PC-9 (cell line): ENCODE data around the gene BRWD1. TPM values are rescaled to one million over a fixed set of nuclear protein-coding genes. Genes with fewer than 3 reads are reported as not detected.

Experiments
- BruUV-seq: library from RNA; stranded (reverse); fragments of 400-500 nt; replicated peaks from 2 replicates; lab custom pipeline; 2021; lab: Mats Ljungman, UMichigan
- CTCF ChIA-PET: fragments of 300-600 bp; sonication (Branson Sonifier 250); formaldehyde crosslinking; loops from one replicate; lab custom pipeline; 2022; ENCODE audit warnings: antibody characterized with exemption; lab: Charles Lee
- POLR2A ChIA-PET: fragments of 300-600 bp; sonication (Branson Sonifier 250); formaldehyde crosslinking; loops from one replicate; lab custom pipeline; 2022; ENCODE audit warnings: antibody characterized with exemption; ENCODE audit not compliant: unreplicated experiment; lab: Charles Lee
- DNase-seq, 2 experiments: peaks; one replicate each; pipeline versions ENCODE4 v3.0.0 to v3.0.0-alpha.2; 2015 to 2022; ENCODE audit warnings: mixed read lengths in 1 of 2
- H2AFZ ChIP-seq: fragments of 200-600 bp; sonication (generic); 2 replicates; pipeline ENCODE4 v1.8.1; 2017; ENCODE audit warnings: antibody characterized with exemption
- H3F3A ChIP-seq: fragments of 200-600 bp; sonication (generic); 2 replicates; pipeline ENCODE4 v1.8.1; 2017; ENCODE audit warnings: antibody characterized with exemption, mild to moderate bottlenecking, low read depth; ENCODE audit not compliant: insufficient read depth
- H3K27ac ChIP-seq: fragments of 200-600 bp; sonication (generic); 2 replicates; pipeline ENCODE4 v1.6.1; 2016; ENCODE audit warnings: mixed run types
- H3K27me3 ChIP-seq: fragments of 200-600 bp; sonication (generic); 2 replicates; pipeline ENCODE4 v1.6.1; 2016; ENCODE audit warnings: low read depth, mixed run types; ENCODE audit not compliant: insufficient read depth
- H3K36me3 ChIP-seq: fragments of 200-600 bp; sonication (generic); 2 replicates; pipeline ENCODE4 v1.6.1; 2016; ENCODE audit warnings: low read depth, mixed run types
- H3K4me1 ChIP-seq: fragments of 200-600 bp; sonication (generic); replicated peaks from 2 replicates; pipeline ENCODE4 v1.6.1; 2016; ENCODE audit warnings: mixed run types; ENCODE audit not compliant: insufficient read depth
- H3K4me2 ChIP-seq: fragments of 200-600 bp; sonication (generic); 2 replicates; pipeline ENCODE4 v1.6.1; 2017; ENCODE audit warnings: mixed run types
- H3K4me3 ChIP-seq: fragments of 200-600 bp; sonication (generic); 2 replicates; pipeline ENCODE4 v1.6.1; 2016; ENCODE audit warnings: mixed run types
- H3K79me2 ChIP-seq: fragments of 200-600 bp; sonication (generic); 2 replicates; pipeline ENCODE4 v1.6.1; 2017; ENCODE audit warnings: low read depth, mixed run types
- H3K9me2 ChIP-seq: fragments of 200-600 bp; sonication (generic); 2 replicates; pipeline ENCODE4 v1.8.1; 2017; ENCODE audit warnings: mild to moderate bottlenecking; ENCODE audit not compliant: insufficient read depth
- H3K9me3 ChIP-seq: fragments of 200-600 bp; sonication (generic); 2 replicates; pipeline ENCODE4 v1.8.1; 2016; ENCODE audit warnings: low read depth; ENCODE audit not compliant: insufficient read depth
- H4K20me1 ChIP-seq: fragments of 200-600 bp; sonication (generic); 2 replicates; pipeline ENCODE4 v1.8.1; 2017; ENCODE audit not compliant: insufficient read depth
- EZH2 ChIP-seq: fragments of 200-600 bp; sonication (generic); IDR thresholded peaks from 2 replicates; pipeline ENCODE4 v1.8.0; 2017; ENCODE audit warnings: antibody characterized with exemption, low read depth
- intact Hi-C: fragments of 100-400 bp; cut with micrococcal nuclease; formaldehyde crosslinking; loops from one replicate; pipeline ENCODE4 v1.10.0; 2022; ENCODE audit not compliant: unreplicated experiment
- total RNA-seq: library from RNA; stranded (reverse); gene quantifications from 2 replicates; pipeline ENCODE4 v1.2.3, GENCODE V29; 2021
- TF ChIP-seq, protein P1 (sequence below): fragments of 200-600 bp; sonication (generic); conservative IDR thresholded peaks from 2 replicates; pipeline ENCODE4 v1.6.1; 2017; ENCODE audit warnings: mixed run types, antibody characterized with exemption, mild to moderate bottlenecking, moderate library complexity

Gene BRWD1
- total RNA-seq, 1 experiment from 2014 or later = 42.9 TPM

GRCh38 chr21:39353295-39353694, 39.9 kb upstream of the BRWD1 start:
- TF ChIP-seq, protein P1, sequence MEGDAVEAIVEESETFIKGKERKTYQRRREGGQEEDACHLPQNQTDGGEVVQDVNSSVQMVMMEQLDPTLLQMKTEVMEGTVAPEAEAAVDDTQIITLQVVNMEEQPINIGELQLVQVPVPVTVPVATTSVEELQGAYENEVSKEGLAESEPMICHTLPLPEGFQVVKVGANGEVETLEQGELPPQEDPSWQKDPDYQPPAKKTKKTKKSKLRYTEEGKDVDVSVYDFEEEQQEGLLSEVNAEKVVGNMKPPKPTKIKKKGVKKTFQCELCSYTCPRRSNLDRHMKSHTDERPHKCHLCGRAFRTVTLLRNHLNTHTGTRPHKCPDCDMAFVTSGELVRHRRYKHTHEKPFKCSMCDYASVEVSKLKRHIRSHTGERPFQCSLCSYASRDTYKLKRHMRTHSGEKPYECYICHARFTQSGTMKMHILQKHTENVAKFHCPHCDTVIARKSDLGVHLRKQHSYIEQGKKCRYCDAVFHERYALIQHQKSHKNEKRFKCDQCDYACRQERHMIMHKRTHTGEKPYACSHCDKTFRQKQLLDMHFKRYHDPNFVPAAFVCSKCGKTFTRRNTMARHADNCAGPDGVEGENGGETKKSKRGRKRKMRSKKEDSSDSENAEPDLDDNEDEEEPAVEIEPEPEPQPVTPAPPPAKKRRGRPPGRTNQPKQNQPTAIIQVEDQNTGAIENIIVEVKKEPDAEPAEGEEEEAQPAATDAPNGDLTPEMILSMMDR = no peak
- no peak for TF ChIP-seq EZH2
- no peak for DNase-seq
- no TSS peak for BruUV-seq
- no peaks in the 10 kb centered on the region for H3K9me3 ChIP-seq
- no peak overlapping the region for H3K27ac ChIP-seq
- 0 out of 2 replicates have a peak, but pooled peaks cover under 1% of the 10 kb centered on the region for H4K20me1 ChIP-seq
- intact Hi-C loops = no loop called here
- H3K4me2 ChIP-seq = no peak overlapping the region
- ChIA-PET POLR2A (no interaction called here), CTCF (no interaction called here)
- H3K79me2 ChIP-seq = peaks cover 12% of the 10 kb centered on the region
- H3K27me3 ChIP-seq = no peaks in the 10 kb centered on the region
- H3K9me2 ChIP-seq = no peaks in the 10 kb centered on the region
- no peak overlapping the region for H3K4me3 ChIP-seq
- no peaks in the 10 kb centered on the region for H3K36me3 ChIP-seq
- no peak overlapping the region for H2AFZ ChIP-seq
- peaks cover 17% of the 10 kb centered on the region for H3F3A ChIP-seq
- H3K4me1 ChIP-seq = peaks cover 12% of the 10 kb centered on the region

DNA sequence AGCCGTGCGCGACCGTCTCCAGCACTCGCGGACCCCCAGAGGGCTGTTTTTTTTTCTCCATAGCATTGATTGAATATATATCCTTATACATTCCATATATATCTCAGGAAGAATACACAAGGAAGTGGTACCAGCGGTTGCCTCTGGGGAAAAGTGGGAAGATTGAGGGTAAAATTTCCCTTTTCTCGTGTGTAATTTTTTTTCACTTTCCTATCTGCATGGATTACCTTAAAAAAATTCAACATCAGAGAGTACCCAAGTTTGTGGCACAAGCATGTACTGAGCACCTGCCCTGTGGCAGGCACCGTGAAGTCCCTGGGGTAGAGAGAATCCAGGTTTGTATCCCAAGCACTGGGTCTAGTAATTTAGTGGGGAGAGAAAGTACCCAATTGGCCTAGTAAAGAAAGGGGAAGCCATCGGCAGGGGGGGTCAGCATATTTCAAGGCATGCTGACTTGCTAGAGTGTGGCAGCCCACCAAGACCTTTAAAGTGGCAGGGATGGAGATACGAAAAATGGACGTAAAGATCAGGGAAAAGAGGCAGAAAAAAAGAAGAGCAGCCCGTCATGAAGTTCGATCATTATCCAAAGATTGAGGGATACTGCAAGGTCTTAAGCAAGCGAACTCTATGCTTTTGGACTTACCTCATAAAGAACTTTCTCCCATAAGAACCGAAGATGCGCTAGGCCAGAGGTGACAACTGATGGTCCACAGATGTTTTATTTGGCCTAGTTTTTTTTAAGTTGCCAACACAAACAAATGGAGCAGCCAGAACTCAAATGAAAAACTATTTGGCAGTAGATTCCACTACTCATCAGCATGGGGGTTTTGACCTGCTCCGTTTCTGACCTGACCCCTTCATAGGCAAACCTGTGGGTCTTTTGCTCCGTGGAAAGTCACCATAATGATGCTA, 36.9 kb upstream of the BRWD1 start:
- BruUV-seq = TSS peak; percentile 73
- no peaks in the 10 kb centered on the region for H3K9me2 ChIP-seq
- intact Hi-C loops = no loop called here
- POLR2A ChIA-PET = interaction anchor here (0.8 kb wide), 1 partner anchor 12 kb away, joined by 3 read pairs; no protein-coding TSS in a partner anchor
- peaks cover 41% of the 10 kb centered on the region for H3K79me2 ChIP-seq
- CTCF ChIA-PET = no interaction called here
- peak overlapping the region; percentile 97 for H3K4me2 ChIP-seq
- H3K27me3 ChIP-seq = no peaks in the 10 kb centered on the region
- H3K27ac ChIP-seq = peak overlapping the region; percentile 85
- peaks cover 18% of the 10 kb centered on the region for H4K20me1 ChIP-seq
- H3K4me1 ChIP-seq = peaks cover 32% of the 10 kb centered on the region
- peak overlapping the region; percentile 83 for H2AFZ ChIP-seq
- TF ChIP-seq, protein P1 = no peak
- no peak for TF ChIP-seq EZH2
- peaks cover 28% of the 10 kb centered on the region for H3F3A ChIP-seq
- no peaks in the 10 kb centered on the region for H3K9me3 ChIP-seq
- no peak for DNase-seq
- peaks cover 15% of the 10 kb centered on the region for H3K36me3 ChIP-seq
- H3K4me3 ChIP-seq = peak overlapping the region; percentile 72

- Histone ChIP-seq H3K4me3 (peak overlapping the region; percentile 72), H3K27me3 (no peaks in the 10 kb centered on the region), H4K20me1 (peaks cover 21% of the 10 kb centered on the region), H3K4me1 (peaks cover 32% of the 10 kb centered on the region), H3K9me2 (no peaks in the 10 kb centered on the region), H3F3A (peaks cover 31% of the 10 kb centered on the region), H3K36me3 (peaks cover 21% of the 10 kb centered on the region), H3K4me2 (peak overlapping the region; percentile 97), H2AFZ (peak overlapping the region; percentile 83), H3K27ac (peak overlapping the region; percentile 85), H3K79me2 (peaks cover 48% of the 10 kb centered on the region), H3K9me3 (no peaks in the 10 kb centered on the region)
- no TSS peak for BruUV-seq
- ChIA-PET CTCF (no interaction called here), POLR2A (interaction anchor here (0.6 to 0.8 kb wide), 3 partner anchors 11 to 59 kb away, joined by 3 to 25 read pairs (median 3); no protein-coding TSS in a partner anchor)
- DNase-seq = peak; percentile 89 to 96
- no peak for TF ChIP-seq EZH2
- TF ChIP-seq, protein P1 = no peak
- intact Hi-C loops = loop anchor here (1.0 kb wide), 3 partner anchors 31 to 39 kb away; a partner anchor contains a TSS
These were observed 36.0 kb upstream of the BRWD1 start for GRCh38 chr21:39349211-39350093.
